Kidney (tissue), 14 donors: ENCODE measurements around the gene MPPED1. TPM values are rescaled to one million over a fixed set of nuclear protein-coding genes. Genes with fewer than 3 reads are reported as not detected.
A peak's percentile ranks its signal among the peaks of the same experiment; 100 is the strongest.

Experiments used
- DNase-seq, 5 donors: peaks; one replicate each; pipeline ENCODE4 v3.0.0-alpha.2; 2013 to 2020
- FAIRE-seq: peaks from 2 replicates; lab custom pipeline; 2012; peaks lifted over from hg19 to GRCh38; lab: Jason Lieb, UNC
- H3K27ac ChIP-seq, 2 donors: one replicate each; pipeline ENCODE4 v1.7.0; 2013; ENCODE audit warnings: low read depth in 2 of 2, low read length in 2 of 2, inconsistent platforms in 1 of 2
- H3K27me3 ChIP-seq: one replicate; pipeline ENCODE4 v1.7.1; 2013; ENCODE audit warnings: low read length, inconsistent platforms; ENCODE audit not compliant: control insufficient read depth, insufficient read depth
- H3K36me3 ChIP-seq, 3 donors: one replicate each; pipeline versions ENCODE4 v1.7.0 to v1.7.1; 2013; ENCODE audit warnings: low read length in 3 of 3, control low read depth in 1 of 3, inconsistent platforms in 1 of 3; ENCODE audit not compliant: insufficient read depth in 3 of 3, control insufficient read depth in 2 of 3
- H3K4me1 ChIP-seq, 3 donors: one replicate each; pipeline versions ENCODE4 v1.7.0 to v1.7.1; 2013; ENCODE audit warnings: low read length in 3 of 3, inconsistent platforms in 1 of 3, low read depth in 1 of 3; ENCODE audit not compliant: control insufficient read depth in 2 of 3, insufficient read depth in 2 of 3
- H3K4me3 ChIP-seq, 3 donors: one replicate each; pipeline versions ENCODE4 v1.7.0 to v1.8.1; 2013; ENCODE audit warnings: low read length in 3 of 3, control low read depth in 1 of 3, inconsistent platforms in 1 of 3
- H3K9ac ChIP-seq, 3 donors: one replicate each; pipeline versions ENCODE4 v1.7.0 to v1.7.1; 2013; ENCODE audit warnings: low read length in 3 of 3, control low read depth in 1 of 3, inconsistent platforms in 1 of 3
- H3K9me3 ChIP-seq, 3 donors: one replicate each; pipeline versions ENCODE4 v1.7.0 to v1.7.1; 2013; ENCODE audit warnings: low read length in 3 of 3, control low read depth in 1 of 3, inconsistent platforms in 1 of 3; ENCODE audit not compliant: control insufficient read depth in 2 of 3, insufficient read depth in 1 of 3
- intact Hi-C: fragments of 100-400 bp; cut with DNase I; formaldehyde crosslinking; loops from one replicate; pipeline ENCODE4 v1.11.1; 2022
- polyA plus RNA-seq: library from polyadenylated mRNA; stranded (reverse); fragments of 350-450 nt; fragmentation: Illumina TruSeq; extraction: RNeasy Lipid Tissue Mini Kit (QIAGEN cat#74804); gene quantifications from one replicate; pipeline ENCODE4 v1.2.3, GENCODE V29; 2014; ENCODE audit warnings: low read depth, low replicate concordance; ENCODE audit not compliant: insufficient read depth
- total RNA-seq: library from RNA; stranded (reverse); fragmentation: NEBNext Ultra II Directional; extraction: Animal tissue kit (Norgen Biotek cat#: 25700); gene quantifications from one replicate; pipeline ENCODE4 v1.2.1, GENCODE V29; 2021
- TF ChIP-seq, protein P1 (sequence below): IDR thresholded peaks from 3 replicates; pipeline ENCODE4 v1.5.1; 2012; ENCODE audit warnings: mild to moderate bottlenecking, moderate library complexity, borderline replicate concordance; ENCODE audit not compliant: insufficient read depth; ENCODE audit errors: extremely low read depth
- donor health status: control.
- donor health status: control.
- donor health status: control.
- donor health status: control.
- donor health status: control.
- donor health status: DM: yes; HTN: yes; CAD: no.
- donor health status: Normal renal cell carcinoma (clear cell type).

MPPED1 gene
- total and polyA plus RNA-seq, 2 donors from 2014 or later, result not detected

DNA sequence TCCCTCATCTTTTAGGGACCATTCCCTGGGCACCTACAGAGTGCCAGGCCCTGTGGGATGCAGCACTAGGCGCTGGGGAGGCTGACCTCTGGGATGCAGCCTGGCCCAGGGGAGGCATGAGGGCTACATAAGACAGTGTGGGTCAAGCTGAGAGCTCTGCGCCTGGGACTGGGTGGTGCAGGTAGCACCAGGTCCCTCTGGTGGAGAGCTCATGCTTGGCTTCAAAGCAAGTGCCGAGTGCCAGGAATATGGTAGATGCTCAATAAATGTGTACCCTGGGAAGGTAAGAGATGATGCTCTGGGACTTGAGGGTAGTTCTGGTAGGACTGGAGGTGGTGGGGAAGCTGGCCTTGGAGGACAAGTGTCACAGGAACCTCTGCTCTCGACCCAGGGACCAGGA is 2.0 kb upstream of the MPPED1 start:
- no peak overlapping the region for H3K9ac ChIP-seq
- no peaks in the 10 kb centered on the region for H3K9me3 ChIP-seq
- intact Hi-C loops, result no loop called here
- TF ChIP-seq, protein P1, sequence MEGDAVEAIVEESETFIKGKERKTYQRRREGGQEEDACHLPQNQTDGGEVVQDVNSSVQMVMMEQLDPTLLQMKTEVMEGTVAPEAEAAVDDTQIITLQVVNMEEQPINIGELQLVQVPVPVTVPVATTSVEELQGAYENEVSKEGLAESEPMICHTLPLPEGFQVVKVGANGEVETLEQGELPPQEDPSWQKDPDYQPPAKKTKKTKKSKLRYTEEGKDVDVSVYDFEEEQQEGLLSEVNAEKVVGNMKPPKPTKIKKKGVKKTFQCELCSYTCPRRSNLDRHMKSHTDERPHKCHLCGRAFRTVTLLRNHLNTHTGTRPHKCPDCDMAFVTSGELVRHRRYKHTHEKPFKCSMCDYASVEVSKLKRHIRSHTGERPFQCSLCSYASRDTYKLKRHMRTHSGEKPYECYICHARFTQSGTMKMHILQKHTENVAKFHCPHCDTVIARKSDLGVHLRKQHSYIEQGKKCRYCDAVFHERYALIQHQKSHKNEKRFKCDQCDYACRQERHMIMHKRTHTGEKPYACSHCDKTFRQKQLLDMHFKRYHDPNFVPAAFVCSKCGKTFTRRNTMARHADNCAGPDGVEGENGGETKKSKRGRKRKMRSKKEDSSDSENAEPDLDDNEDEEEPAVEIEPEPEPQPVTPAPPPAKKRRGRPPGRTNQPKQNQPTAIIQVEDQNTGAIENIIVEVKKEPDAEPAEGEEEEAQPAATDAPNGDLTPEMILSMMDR, result no peak
- H3K4me1 ChIP-seq, result no peaks in the 10 kb centered on the region
- H3K27me3 ChIP-seq, result peaks cover 9% of the 10 kb centered on the region
- no peaks in the 10 kb centered on the region for H3K36me3 ChIP-seq
- H3K4me3 ChIP-seq, result no peak overlapping the region
- DNase-seq, result no peak
- no peak for FAIRE-seq
- H3K27ac ChIP-seq, result no peak overlapping the region

DNA sequence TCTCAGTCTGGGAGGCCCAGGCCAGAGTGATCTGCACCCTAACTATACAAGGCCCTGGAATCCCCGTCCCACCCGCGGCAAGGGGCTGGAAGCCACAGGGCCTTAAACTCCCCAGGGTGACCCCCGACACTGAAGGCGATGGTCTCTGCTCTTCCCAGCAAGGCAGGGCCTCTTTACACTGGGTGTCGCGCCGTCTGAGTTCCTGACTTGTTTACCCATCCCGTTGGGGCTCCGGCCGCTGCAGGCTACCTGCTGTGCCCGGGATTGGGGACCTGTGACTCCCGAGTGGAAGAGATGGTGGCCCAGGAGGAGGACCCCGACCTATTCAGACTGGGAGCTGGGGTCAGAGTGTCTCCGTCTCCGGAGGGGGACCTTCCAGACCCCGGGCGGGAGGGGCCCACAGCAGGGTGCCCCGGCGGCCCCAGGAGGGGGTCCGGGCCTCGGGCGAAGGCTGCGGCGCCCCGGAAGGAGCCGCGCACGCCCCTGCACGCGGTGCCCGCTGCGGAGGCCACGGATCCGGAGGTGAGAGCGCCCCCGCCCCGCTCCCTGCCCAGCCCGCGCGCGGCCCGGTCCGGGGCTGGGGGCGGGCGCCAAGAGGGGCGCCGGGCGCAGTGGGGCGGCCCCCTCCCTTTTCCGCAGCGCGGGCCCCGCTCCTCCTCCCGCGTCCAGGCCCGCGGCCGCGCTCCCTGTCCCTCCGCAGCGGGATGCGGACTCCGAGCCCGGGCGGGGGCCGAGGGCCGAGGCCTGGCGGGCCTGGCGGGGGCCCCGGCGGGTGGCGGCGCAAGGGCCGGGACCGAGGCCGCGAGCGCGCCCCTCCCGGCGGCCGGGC is 560 bp upstream of the MPPED1 start:
- intact Hi-C loops, result no loop called here
- FAIRE-seq (no peak), DNase-seq (peak in 1 of 5 donors; percentile 14)
- Histone ChIP-seq H3K9me3 (no peaks in the 10 kb centered on the region), H3K27ac (no peak overlapping the region), H3K4me1 (no peaks in the 10 kb centered on the region), H3K36me3 (no peaks in the 10 kb centered on the region), H3K9ac (no peak overlapping the region), H3K4me3 (no peak overlapping the region), H3K27me3 (peaks cover 9% of the 10 kb centered on the region)
- TF ChIP-seq, protein P1, result no peak

DNA sequence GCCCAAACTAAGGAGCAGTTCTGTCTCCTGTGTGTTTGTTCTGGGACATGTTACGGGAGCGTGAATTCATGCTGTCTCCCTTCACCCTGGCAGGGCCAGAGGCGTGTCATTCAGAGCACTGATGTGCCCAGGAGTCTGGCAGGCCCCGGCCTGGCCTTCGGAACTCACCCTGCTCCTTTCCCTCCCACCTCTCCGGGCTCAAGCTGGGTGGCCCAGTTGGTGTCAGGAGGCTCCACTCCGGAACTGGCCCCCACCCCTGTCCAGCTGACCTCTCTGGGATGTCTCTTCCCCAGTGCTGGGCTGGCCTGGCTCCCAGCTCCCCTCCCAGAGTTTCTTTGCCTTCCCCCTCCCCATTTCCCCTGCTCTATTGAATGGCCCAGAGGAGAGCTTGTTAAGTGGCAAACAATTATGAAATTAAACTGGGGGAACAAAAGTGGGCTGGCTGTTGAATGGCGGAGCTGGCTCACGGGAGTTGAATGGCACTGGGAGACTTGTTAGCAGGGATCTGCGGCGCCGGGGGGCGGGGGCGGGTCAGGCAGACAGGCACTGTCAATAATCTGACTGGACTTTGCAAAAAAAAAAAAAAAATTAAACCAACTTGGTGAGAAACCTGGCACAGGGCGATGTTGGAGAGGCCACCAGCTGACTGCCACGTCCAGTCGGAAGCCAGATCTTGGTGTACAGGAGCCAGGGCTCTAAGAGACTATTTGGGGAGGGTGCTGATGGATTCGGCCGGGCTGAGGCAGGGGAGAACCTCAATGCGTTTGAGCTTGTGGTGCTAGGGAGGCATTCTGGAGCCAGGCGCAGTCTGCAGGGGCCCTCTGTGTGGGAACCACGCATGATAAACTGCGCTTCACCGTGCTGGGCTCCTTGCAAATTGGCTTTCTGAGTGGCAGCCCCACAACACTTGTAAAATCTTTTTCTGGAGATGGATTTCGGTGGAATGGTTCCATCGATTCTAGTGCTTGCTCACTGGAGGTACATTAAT is 1.3 kb downstream of the MPPED1 start:
- TF ChIP-seq, protein P1, result no peak
- FAIRE-seq (no peak), DNase-seq (peak in 1 of 5 donors; percentile 8)
- no peaks in the 10 kb centered on the region for H3K36me3 ChIP-seq
- H3K4me1 ChIP-seq, result no peaks in the 10 kb centered on the region
- no peak overlapping the region for H3K27ac ChIP-seq
- H3K9ac ChIP-seq, result no peak overlapping the region
- no peaks in the 10 kb centered on the region for H3K9me3 ChIP-seq
- intact Hi-C loops, result no loop called here
- H3K27me3 ChIP-seq, result peaks cover 9% of the 10 kb centered on the region
- H3K4me3 ChIP-seq, result no peak overlapping the region
